Vagina (tissue), 2 donors: Measurements from ENCODE around the gene RAB11FIP4. TPM values are rescaled to one million over a fixed set of nuclear protein-coding genes. Genes with fewer than 3 reads are reported as not detected.

ENCODE experiments used
- DNase-seq, 2 donors: peaks; one replicate each; pipeline ENCODE4 v3.0.0-alpha.2; 2017; ENCODE audit errors: extremely low spot score in 2 of 2
- H3K27ac ChIP-seq: fragments of 200-600 bp; sonication (generic); one replicate; pipeline ENCODE4 v1.5.1; 2019
- H3K27me3 ChIP-seq: fragments of 200-600 bp; sonication (generic); one replicate; pipeline ENCODE4 v1.5.1; 2019
- H3K36me3 ChIP-seq, 2 donors: fragments of 200-600 bp; sonication (generic); one replicate each; pipeline ENCODE4 v1.5.1; 2017 to 2019
- H3K4me1 ChIP-seq: fragments of 200-600 bp; sonication (generic); one replicate; pipeline ENCODE4 v1.5.1; 2019
- H3K4me3 ChIP-seq, 2 donors: fragments of 200-600 bp; sonication (generic); 1 replicate in 1 of 2; 2 replicates in 1 of 2; pipeline ENCODE4 v1.5.1; 2016 to 2019
- H3K9me3 ChIP-seq: fragments of 200-600 bp; sonication (generic); one replicate; pipeline ENCODE4 v1.5.1; 2019
- CTCF ChIP-seq, 3 experiments: fragments of 450-650 bp in 2 of 3; fragments of 200-600 bp in 1 of 3; sonication (generic) in 1 of 3; IDR thresholded peaks; one replicate each; pipeline ENCODE4 v1.5.1; 2017 to 2019; ENCODE audit warnings: antibody characterized with exemption in 3 of 3, mild to moderate bottlenecking in 2 of 3, moderate library complexity in 2 of 3
- POLR2A ChIP-seq, 2 donors: fragments of 450-650 bp; IDR thresholded peaks; one replicate each; pipeline ENCODE4 v1.6.1; 2017; ENCODE audit warnings: antibody characterized with exemption in 2 of 2, mild to moderate bottlenecking in 2 of 2, moderate library complexity in 2 of 2
- POLR2AphosphoS5 ChIP-seq, 2 donors: sonication (generic); formaldehyde crosslinking; IDR thresholded peaks; one replicate each; pipeline ENCODE4 v1.9.0; 2017; ENCODE audit warnings: antibody characterized with exemption in 2 of 2, mild to moderate bottlenecking in 2 of 2, low read depth in 1 of 2; ENCODE audit not compliant: insufficient read depth in 1 of 2
- intact Hi-C: fragments of 100-400 bp; cut with DNase I; formaldehyde crosslinking; loops from one replicate; pipeline ENCODE4 v1.15.1; 2023
- total RNA-seq: library from RNA; depleted of rRNA; stranded (reverse); fragments of >200 nt; gene quantifications from one replicate; pipeline ENCODE4 v1.2.3, GENCODE V29; 2016

RAB11FIP4 gene
- total RNA-seq, 1 donor from 2014 or later, result 11.0 TPM

DNA sequence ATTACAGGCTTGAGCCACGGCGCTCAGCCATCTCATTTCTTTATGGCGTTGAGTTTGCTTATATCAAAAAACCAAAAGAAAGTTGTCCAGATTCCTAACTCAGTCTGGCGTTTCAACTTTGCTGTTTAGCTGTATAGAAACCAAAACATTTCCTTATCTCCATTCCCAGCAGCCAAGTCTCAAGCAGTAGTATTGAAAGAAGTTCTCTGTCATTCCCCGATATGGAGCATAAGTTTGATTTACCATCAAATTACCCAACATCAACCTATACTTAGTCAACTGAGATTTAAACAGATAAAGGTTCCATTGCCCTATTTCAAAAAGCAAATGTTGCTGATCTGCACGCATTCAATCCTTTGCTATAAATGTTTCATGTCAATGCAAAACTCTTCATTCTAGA lies 27.5 kb upstream of the RAB11FIP4 start:
- H3K27me3 ChIP-seq, result no peaks in the 10 kb centered on the region
- intact Hi-C loops, result no loop called here
- no peak overlapping the region for H3K27ac ChIP-seq
- H3K4me3 ChIP-seq, result no peak overlapping the region
- H3K36me3 ChIP-seq, result peaks cover 0 to 8% of the 10 kb centered on the region in 2 donors
- no peaks in the 10 kb centered on the region for H3K9me3 ChIP-seq
- no peaks in the 10 kb centered on the region for H3K4me1 ChIP-seq
- TF ChIP-seq POLR2A (IDR thresholded peaks at IDR 0.05) (no peak), POLR2AphosphoS5 (IDR thresholded peaks at IDR 0.05; ENCODE audit: insufficient read depth in 1 of 2, low read depth in 1 of 2) (no peak), CTCF (IDR thresholded peaks at IDR 0.05) (no peak)
- no peak for DNase-seq

DNA sequence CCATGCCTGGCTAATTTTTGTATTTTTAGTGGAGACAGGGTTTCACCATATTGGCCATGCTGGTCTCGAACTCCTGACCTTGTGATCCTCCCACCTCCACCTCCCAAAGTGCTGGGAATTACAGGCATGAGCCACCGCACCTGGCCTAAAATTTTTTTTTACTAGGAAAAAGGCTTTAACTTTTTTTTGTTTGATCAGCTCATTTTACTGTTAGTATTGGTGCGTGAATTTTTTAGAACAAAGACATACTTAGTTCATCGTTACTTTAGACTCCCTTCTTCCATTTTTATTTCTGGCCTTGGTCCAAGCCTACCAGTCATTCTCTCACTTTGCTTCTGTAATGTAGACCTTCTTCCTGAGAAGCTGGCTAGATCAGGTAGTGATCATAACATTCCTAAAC lies 25.4 kb upstream of the RAB11FIP4 start:
- intact Hi-C loops, result no loop called here
- DNase-seq, result no peak
- H3K4me1 ChIP-seq, result no peaks in the 10 kb centered on the region
- TF ChIP-seq POLR2A (IDR thresholded peaks at IDR 0.05), result no peak
- TF ChIP-seq CTCF (IDR thresholded peaks at IDR 0.05), result no peak
- TF ChIP-seq POLR2AphosphoS5 (IDR thresholded peaks at IDR 0.05; ENCODE audit: insufficient read depth in 1 of 2, low read depth in 1 of 2), result no peak
- peaks cover 0 to 8% of the 10 kb centered on the region in 2 donors for H3K36me3 ChIP-seq
- H3K27me3 ChIP-seq, result no peaks in the 10 kb centered on the region
- no peak overlapping the region for H3K27ac ChIP-seq
- no peaks in the 10 kb centered on the region for H3K9me3 ChIP-seq
- H3K4me3 ChIP-seq, result no peak overlapping the region

DNA sequence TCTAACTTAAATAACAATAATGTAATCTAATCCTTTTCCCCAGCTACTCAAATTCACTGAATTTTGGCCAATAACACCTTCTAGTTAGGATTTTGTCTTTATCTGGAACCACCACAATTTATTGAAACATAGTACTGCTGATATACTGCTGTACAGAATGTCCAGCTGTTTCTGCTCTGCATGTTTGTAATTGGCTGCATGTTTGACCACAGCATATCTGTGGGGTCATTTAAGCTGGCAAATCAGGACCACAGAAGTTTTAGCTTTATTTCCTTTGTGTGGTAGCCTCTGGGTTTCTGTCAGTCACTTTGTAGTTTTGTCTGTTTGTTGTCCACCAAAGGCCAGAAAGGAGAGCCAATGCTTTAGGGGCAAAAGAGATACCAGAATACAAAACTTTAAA lies 22.2 kb upstream of the RAB11FIP4 start:
- no peak for DNase-seq
- no peak overlapping the region for H3K4me3 ChIP-seq
- intact Hi-C loops, result no loop called here
- H3K9me3 ChIP-seq, result no peaks in the 10 kb centered on the region
- no peaks in the 10 kb centered on the region for H3K4me1 ChIP-seq
- no peak overlapping the region for H3K27ac ChIP-seq
- peaks cover 0 to 4% of the 10 kb centered on the region in 2 donors for H3K36me3 ChIP-seq
- no peak for TF ChIP-seq POLR2A (IDR thresholded peaks at IDR 0.05)
- TF ChIP-seq CTCF (IDR thresholded peaks at IDR 0.05), result no peak
- TF ChIP-seq POLR2AphosphoS5 (IDR thresholded peaks at IDR 0.05; ENCODE audit: insufficient read depth in 1 of 2, low read depth in 1 of 2), result no peak
- no peaks in the 10 kb centered on the region for H3K27me3 ChIP-seq

GRCh38 chr17:31371511-31372097 lies 19.9 kb upstream of the RAB11FIP4 start:
- TF ChIP-seq POLR2AphosphoS5 (IDR thresholded peaks at IDR 0.05; ENCODE audit: insufficient read depth in 1 of 2, low read depth in 1 of 2) (no peak), POLR2A (IDR thresholded peaks at IDR 0.05) (no peak), CTCF (IDR thresholded peaks at IDR 0.05) (no peak)
- Histone ChIP-seq H3K4me1 (no peaks in the 10 kb centered on the region), H3K4me3 (no peak overlapping the region), H3K27ac (no peak overlapping the region), H3K36me3 (peaks cover 0 to 4% of the 10 kb centered on the region in 2 donors), H3K9me3 (no peaks in the 10 kb centered on the region), H3K27me3 (no peaks in the 10 kb centered on the region)
- intact Hi-C loops, result no loop called here
- DNase-seq, result no peak
